Ishikawa (cell line): Measurements from ENCODE around the gene ARFGAP1.

Experiments used
- CEBPB ChIP-seq: IDR thresholded peaks from 2 replicates; pipeline ENCODE4 v1.6.1; 2012
- CREB1 ChIP-seq: IDR thresholded peaks from 2 replicates; pipeline ENCODE4 v1.6.1; 2012; ENCODE audit warnings: low read depth
- EGR1 ChIP-seq: IDR thresholded peaks from 2 replicates; pipeline ENCODE4 v1.6.1; 2012
- EP300 ChIP-seq: IDR thresholded peaks from 2 replicates; pipeline ENCODE4 v1.6.1; 2012; ENCODE audit warnings: borderline replicate concordance
- FOXM1 ChIP-seq: IDR thresholded peaks from 2 replicates; pipeline ENCODE4 v1.6.1; 2012; ENCODE audit warnings: low read depth, borderline replicate concordance
- NFIC ChIP-seq: IDR thresholded peaks from 2 replicates; pipeline ENCODE4 v1.6.1; 2012
- RAD21 ChIP-seq: IDR thresholded peaks from 2 replicates; pipeline ENCODE4 v1.6.1; 2012; ENCODE audit warnings: low read depth
- TAF1 ChIP-seq: IDR thresholded peaks from 2 replicates; pipeline ENCODE4 v1.6.1; 2012; ENCODE audit warnings: low read depth, mild to moderate bottlenecking
- TCF12 ChIP-seq: IDR thresholded peaks from 2 replicates; pipeline ENCODE4 v1.6.1; 2012; ENCODE audit warnings: low read depth
- TEAD4 ChIP-seq: IDR thresholded peaks from 2 replicates; pipeline ENCODE4 v1.6.1; 2012
- YY1 ChIP-seq: IDR thresholded peaks from 2 replicates; pipeline ENCODE4 v1.6.1; 2012; ENCODE audit warnings: low read depth
- ZBTB7A ChIP-seq: IDR thresholded peaks from 2 replicates; pipeline ENCODE4 v1.6.1; 2012; ENCODE audit warnings: low read depth
- TF ChIP-seq, protein P1 (sequence below): IDR thresholded peaks from 2 replicates; pipeline ENCODE4 v1.6.1; 2012
- TF ChIP-seq, protein P2 (sequence below): IDR thresholded peaks from 2 replicates; pipeline ENCODE4 v1.6.1; 2012
- TF ChIP-seq, protein P3 (sequence below): IDR thresholded peaks from 2 replicates; pipeline ENCODE4 v1.6.1; 2012; ENCODE audit warnings: low read depth, mild to moderate bottlenecking

Gene ARFGAP1

GRCh38 chr20:63261060-63261794 is 11.4 kb upstream of the ARFGAP1 start:
- no peak for TF ChIP-seq CREB1

DNA sequence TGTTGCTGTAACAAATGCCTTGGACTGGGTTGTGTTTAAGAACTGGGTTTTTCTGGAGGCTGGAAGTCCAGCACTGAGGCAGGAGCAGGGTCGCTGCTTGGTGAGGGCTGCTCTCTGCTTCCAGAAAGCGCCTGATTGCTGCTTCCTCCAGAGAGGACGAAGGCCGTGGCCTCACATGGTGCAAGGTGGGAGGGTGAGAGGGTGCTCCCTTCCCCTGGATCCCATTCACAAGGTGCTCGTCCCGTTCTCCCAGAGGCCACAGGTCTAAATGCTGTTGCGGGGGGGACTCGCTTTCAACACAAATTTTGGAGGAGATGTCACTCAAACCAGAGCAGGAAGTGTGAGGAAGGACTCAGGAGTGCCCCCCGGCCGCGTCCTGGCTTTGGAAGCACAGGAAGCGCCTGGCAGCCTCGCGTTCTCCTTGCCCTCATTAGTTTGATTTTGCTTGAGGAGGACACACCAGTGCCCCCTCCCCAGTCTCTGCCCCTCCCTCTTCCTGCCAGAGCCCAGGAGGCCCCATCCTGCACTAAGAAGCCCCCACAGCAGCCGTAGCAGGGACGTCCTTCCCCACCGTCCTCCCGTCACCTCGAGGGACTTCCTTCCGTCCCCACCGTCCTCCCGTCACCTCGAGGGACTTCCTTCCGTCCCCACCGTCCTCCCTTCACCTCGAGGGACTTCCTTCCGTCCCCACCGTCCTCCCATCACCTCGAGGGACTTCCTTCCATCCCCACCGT is 10.7 kb upstream of the ARFGAP1 start:
- TF ChIP-seq CREB1 (no peak), EP300 (no peak), RAD21 (no peak), TCF12 (no peak), FOXM1 (no peak)

- TF ChIP-seq TCF12 (no peak), YY1 (no peak), FOXM1 (no peak), ZBTB7A (no peak), TAF1 (no peak), CREB1 (no peak), EP300 (no peak), TEAD4 (no peak), NFIC (no peak), RAD21 (no peak)
- TF ChIP-seq, protein P1, sequence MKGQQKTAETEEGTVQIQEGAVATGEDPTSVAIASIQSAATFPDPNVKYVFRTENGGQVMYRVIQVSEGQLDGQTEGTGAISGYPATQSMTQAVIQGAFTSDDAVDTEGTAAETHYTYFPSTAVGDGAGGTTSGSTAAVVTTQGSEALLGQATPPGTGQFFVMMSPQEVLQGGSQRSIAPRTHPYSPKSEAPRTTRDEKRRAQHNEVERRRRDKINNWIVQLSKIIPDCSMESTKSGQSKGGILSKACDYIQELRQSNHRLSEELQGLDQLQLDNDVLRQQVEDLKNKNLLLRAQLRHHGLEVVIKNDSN = no peak
- TF ChIP-seq, protein P2, sequence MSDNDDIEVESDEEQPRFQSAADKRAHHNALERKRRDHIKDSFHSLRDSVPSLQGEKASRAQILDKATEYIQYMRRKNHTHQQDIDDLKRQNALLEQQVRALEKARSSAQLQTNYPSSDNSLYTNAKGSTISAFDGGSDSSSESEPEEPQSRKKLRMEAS = no peak
- TF ChIP-seq, protein P3, sequence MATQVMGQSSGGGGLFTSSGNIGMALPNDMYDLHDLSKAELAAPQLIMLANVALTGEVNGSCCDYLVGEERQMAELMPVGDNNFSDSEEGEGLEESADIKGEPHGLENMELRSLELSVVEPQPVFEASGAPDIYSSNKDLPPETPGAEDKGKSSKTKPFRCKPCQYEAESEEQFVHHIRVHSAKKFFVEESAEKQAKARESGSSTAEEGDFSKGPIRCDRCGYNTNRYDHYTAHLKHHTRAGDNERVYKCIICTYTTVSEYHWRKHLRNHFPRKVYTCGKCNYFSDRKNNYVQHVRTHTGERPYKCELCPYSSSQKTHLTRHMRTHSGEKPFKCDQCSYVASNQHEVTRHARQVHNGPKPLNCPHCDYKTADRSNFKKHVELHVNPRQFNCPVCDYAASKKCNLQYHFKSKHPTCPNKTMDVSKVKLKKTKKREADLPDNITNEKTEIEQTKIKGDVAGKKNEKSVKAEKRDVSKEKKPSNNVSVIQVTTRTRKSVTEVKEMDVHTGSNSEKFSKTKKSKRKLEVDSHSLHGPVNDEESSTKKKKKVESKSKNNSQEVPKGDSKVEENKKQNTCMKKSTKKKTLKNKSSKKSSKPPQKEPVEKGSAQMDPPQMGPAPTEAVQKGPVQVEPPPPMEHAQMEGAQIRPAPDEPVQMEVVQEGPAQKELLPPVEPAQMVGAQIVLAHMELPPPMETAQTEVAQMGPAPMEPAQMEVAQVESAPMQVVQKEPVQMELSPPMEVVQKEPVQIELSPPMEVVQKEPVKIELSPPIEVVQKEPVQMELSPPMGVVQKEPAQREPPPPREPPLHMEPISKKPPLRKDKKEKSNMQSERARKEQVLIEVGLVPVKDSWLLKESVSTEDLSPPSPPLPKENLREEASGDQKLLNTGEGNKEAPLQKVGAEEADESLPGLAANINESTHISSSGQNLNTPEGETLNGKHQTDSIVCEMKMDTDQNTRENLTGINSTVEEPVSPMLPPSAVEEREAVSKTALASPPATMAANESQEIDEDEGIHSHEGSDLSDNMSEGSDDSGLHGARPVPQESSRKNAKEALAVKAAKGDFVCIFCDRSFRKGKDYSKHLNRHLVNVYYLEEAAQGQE = no peak
Observed at GRCh38 chr20:63262836-63263235, 9.8 kb upstream of the ARFGAP1 start.

DNA sequence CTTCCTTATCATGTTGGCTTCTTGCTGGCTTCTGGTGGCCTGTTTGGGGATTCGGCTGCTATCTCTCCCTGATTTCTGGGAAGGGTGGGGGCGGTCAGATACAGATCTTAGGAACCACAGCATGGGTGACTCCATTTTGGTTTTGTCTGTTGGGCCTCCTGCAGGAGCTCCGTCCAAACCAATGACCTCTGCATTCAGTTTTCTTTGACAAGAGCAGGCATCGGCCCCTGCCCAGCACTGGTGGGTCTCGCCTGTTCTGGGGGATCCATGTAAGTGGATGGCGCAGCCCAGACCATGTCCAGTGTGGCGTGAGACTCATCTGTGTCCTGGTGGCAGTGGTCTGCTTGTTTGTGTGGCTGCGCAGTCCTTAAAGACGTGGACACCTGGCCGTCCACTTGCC is 8.6 kb upstream of the ARFGAP1 start:
- TF ChIP-seq EGR1 = no peak
- TF ChIP-seq CREB1 = no peak
- TF ChIP-seq, protein P2 = no peak
- no peak for TF ChIP-seq EP300
- no peak for TF ChIP-seq RAD21
- TF ChIP-seq FOXM1 = no peak
- no peak for TF ChIP-seq ZBTB7A
- TF ChIP-seq, protein P1 = no peak

GRCh38 chr20:63264519-63264918 is 8.1 kb upstream of the ARFGAP1 start:
- TF ChIP-seq FOXM1 (no peak), YY1 (no peak), CEBPB (no peak), ZBTB7A (no peak), EP300 (no peak), RAD21 (no peak), NFIC (no peak), CREB1 (no peak)
- TF ChIP-seq, protein P2 = no peak

DNA sequence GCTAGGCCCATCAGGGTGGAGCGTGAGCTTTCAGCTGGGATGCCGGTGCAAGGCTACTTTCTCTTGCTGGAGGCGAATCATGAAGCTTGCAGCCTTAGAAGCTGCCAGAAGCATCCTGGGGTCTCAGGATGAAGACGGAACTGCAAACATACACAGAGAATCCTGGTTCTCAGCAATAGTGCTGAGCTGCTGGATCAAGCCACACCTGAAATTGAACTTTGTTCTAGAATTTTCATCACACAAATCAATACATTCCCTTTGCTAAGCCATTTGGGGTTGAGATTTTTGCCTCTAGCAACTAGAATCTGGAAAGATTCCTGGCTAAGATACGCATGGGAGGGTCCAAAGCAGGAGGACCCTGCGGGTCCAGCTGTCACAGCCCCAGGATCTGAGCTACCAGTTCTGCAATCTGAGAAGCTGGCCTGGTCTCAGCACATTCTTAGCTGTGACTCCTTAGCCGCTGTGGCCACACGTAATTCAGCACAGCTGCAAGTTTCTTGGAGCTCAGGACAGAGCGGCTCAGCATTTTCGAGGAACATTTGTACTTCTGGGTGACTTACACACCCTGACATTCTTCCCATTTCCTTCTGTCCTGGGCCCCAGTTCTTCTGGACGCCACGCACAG is 6.6 kb upstream of the ARFGAP1 start:
- TF ChIP-seq RAD21 (no peak), EP300 (no peak), CEBPB (no peak), FOXM1 (no peak), NFIC (no peak), CREB1 (no peak), TCF12 (no peak), ZBTB7A (no peak), EGR1 (no peak)
- TF ChIP-seq, protein P2 = no peak
- TF ChIP-seq, protein P1 = no peak
